PFSK-1 (cell line): Measurements from ENCODE around the gene PLAAT3.
A peak's percentile ranks its signal among the peaks of the same experiment; 100 is the strongest.

Experiments used
- FOXP2 ChIP-seq: optimal IDR thresholded peaks from 2 replicates; pipeline ENCODE3; 2011; ENCODE audit warnings: borderline replicate concordance, control low read depth, inconsistent platforms; ENCODE audit not compliant: insufficient read depth; ENCODE audit errors: extremely low read length, extremely low read depth
- POLR2AphosphoS5 ChIP-seq: IDR thresholded peaks from 2 replicates; pipeline ENCODE4 v1.6.1; 2012; ENCODE audit warnings: low read depth, mild to moderate bottlenecking, control low read depth, low read length, moderate library complexity
- REST ChIP-seq, 2 experiments: IDR thresholded peaks; 2 replicates each; pipeline versions ENCODE4 v1.6.1 to v1.8.0; 2011 to 2012; ENCODE audit warnings: low read depth in 2 of 2, low read length in 2 of 2, control low read depth in 1 of 2, inconsistent platforms in 1 of 2, mild to moderate bottlenecking in 1 of 2, moderate library complexity in 1 of 2; ENCODE audit not compliant: insufficient read depth in 1 of 2
- SIN3A ChIP-seq: IDR thresholded peaks from 2 replicates; pipeline ENCODE4 v1.6.1; 2012; ENCODE audit warnings: mild to moderate bottlenecking, low read length, moderate library complexity, borderline replicate concordance; ENCODE audit not compliant: insufficient read depth
- TAF1 ChIP-seq: IDR thresholded peaks from 2 replicates; pipeline ENCODE4 v1.6.1; 2012; ENCODE audit warnings: low read length, control low read depth, borderline replicate concordance; ENCODE audit not compliant: insufficient read depth

PLAAT3 gene

GRCh38 chr11:63574856-63575602, 39.2 kb downstream of the PLAAT3 start:
- TF ChIP-seq FOXP2 (no peak), REST (IDR thresholded peaks at IDR 0.05; ENCODE audit: insufficient read depth in 1 of 2, low read depth in 2 of 2, low read length in 2 of 2) (no peak), TAF1 (no peak), POLR2AphosphoS5 (no peak), SIN3A (no peak)

DNA sequence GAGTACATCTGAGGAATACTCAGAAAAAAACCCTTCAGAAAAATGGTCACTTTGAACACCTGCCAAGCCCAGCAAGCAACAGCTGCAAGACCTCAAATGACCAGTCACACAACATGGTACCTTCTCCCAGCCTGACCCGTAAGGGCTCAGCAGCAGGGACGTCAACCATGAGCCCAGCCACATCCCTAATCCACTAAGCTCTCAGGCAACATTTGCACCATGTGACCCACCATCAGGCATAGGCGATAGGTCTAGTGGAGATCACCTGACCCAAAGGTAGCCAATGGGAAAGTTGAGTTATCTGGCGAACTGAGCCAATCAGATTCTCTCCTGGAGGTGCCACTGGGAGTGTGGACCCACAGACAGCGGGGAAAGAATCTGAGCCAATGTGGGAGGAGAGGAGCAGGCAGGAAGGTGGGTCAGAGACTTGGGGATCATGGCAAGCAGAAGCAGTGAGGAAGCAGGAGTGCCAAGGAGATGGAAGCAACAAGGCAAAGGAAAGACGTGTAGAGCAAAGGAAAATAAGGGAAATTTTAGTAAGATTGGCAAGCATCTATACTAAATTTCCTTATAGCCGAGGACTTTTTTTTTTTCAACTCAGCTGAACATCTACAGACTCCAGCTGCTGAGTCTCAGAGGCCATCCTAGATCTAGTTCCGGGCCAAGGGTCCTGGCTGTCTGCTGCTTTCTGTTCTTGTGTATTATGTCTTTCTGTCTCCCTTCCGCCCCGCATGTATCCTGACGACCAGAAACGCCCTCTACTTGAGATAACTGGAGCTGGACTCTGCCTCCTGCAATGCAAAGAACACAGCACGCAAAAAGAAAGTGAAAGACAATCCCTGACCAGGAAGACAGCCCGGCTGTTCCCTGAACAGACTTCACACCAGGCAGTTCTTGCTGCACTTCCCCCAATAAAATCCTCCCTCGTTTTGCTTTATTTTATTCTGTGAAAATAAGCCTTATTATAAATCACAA, 40.1 kb downstream of the PLAAT3 start:
- TF ChIP-seq FOXP2 (no peak), TAF1 (no peak), SIN3A (no peak), REST (IDR thresholded peaks at IDR 0.05; ENCODE audit: insufficient read depth in 1 of 2, low read depth in 2 of 2, low read length in 2 of 2) (0 out of 4 replicates have a peak, but pooled peaks of 1 of the 2 experiments have one; percentile 33), POLR2AphosphoS5 (no peak)

- no peak for TF ChIP-seq TAF1
- TF ChIP-seq SIN3A: no peak
- no peak for TF ChIP-seq REST (IDR thresholded peaks at IDR 0.05; ENCODE audit: insufficient read depth in 1 of 2, low read depth in 2 of 2, low read length in 2 of 2)
- TF ChIP-seq FOXP2: no peak
- no peak for TF ChIP-seq POLR2AphosphoS5
These were observed 42.1 kb downstream of the PLAAT3 start for GRCh38 chr11:63572026-63572688.

GRCh38 chr11:63569570-63569969, 44.7 kb downstream of the PLAAT3 start:
- TF ChIP-seq SIN3A (no peak), REST (IDR thresholded peaks at IDR 0.05; ENCODE audit: insufficient read depth in 1 of 2, low read depth in 2 of 2, low read length in 2 of 2) (no peak), POLR2AphosphoS5 (no peak), TAF1 (no peak), FOXP2 (no peak)
